ENCODE data around the gene CMBL.

DNA sequence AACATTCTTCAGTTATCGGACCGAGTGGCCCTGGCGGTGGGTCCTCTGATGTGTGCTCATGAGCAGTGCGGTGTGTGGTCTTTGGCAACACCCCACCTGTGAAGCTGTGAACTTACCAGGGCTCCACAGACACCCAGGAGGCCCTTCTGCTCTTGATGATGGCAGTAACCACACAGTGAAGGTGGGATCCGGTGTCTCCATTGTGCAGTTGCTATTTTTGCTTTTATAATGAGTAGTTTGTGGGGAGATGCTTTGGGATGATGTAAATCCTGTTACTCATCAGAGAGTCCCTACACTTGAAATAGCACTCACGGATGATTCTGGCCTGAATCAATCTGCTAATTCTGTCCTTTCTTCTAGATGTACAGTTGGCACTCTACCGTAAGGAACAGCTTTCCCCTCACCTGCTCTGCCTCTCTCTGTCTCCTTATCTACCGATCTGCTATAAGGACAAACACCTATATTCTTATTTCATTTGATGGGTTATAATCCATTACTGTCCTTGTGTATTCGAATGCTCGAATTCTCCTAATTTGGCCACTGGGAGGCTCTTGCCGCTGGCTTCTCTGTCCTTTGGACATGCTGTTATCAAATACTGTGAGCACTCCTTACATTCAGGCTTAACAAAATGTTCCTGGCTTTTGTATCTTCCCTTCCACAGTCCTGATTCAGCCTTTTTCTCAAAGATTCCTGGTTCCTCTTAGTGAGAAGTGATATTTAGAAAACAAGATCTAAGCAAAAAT lies 78.2 kb downstream of the CMBL start:
- TF ChIP-seq NFIC (IDR thresholded peaks at IDR 0.05) (no peak), TAF1 (IDR thresholded peaks at IDR 0.05; ENCODE audit: low read depth) (no peak), YY1 (IDR thresholded peaks at IDR 0.05; ENCODE audit: low read depth) (no peak), EGR1 (IDR thresholded peaks at IDR 0.05) (no peak), CREB1 (IDR thresholded peaks at IDR 0.05; ENCODE audit: low read depth) (no peak), EP300 (IDR thresholded peaks at IDR 0.05; ENCODE audit: borderline replicate concordance) (no peak), RAD21 (IDR thresholded peaks at IDR 0.05; ENCODE audit: low read depth) (no peak)
